SHP77 (cell line): ENCODE measurements around the gene CHRM5.
"Not testable (repeated sequence)": the region's sequence is repeated elsewhere in the genome, so short reads cannot be mapped to it uniquely, and the experiment has no call there.

Source experiments
- DNase-seq, 2 experiments: peaks; one replicate each; lab custom pipeline; 2025; lab: John Stamatoyannopoulos, UW

The CHRM5 gene

GRCh38 chr15:33987444-33987843 is 19.1 kb downstream of the CHRM5 start:
- DNase-seq, result no peak

DNA sequence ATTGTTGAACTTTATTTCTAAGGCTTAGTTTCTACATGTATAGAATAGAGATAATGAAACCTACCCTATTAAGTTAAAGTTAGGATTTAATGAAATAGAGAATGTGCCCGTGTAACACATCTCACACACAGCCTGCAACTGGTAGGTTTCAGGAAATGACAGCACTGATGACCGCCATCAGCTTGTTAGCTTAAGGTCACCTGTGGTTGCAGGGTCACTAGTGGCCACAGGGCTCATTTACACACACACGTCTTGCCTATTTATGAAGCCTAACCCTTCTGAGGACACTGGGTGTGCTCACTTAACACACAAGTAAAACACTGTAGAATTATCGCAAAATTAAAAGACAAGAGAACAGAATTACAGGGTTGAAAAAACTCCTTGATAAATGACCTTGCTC is 20.1 kb downstream of the CHRM5 start:
- DNase-seq, result no peak

- DNase-seq, result peak; percentile 26 to 60
These were observed 25.8 kb downstream of the CHRM5 start for GRCh38 chr15:33994005-33994615.

DNA sequence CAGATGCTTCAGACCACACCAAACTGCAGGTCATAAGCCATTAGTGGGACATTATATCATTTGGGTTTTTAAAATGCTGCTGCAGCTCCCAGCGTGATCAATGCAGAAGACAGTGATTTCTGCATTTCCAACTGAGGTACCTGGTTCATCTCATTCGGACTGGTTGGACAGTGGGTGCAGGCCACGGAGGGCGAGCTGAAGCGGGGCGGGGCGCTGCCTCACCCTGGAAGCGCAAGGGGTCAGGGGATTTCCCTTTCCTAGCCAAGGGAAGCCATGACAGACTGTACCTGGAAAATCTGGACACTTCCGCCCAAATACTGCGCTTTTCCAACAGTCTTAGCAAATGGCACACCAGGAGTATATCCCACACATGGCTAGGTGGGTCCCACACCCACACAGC is 27.4 kb downstream of the CHRM5 start:
- DNase-seq, result not testable (repeated sequence)

DNA sequence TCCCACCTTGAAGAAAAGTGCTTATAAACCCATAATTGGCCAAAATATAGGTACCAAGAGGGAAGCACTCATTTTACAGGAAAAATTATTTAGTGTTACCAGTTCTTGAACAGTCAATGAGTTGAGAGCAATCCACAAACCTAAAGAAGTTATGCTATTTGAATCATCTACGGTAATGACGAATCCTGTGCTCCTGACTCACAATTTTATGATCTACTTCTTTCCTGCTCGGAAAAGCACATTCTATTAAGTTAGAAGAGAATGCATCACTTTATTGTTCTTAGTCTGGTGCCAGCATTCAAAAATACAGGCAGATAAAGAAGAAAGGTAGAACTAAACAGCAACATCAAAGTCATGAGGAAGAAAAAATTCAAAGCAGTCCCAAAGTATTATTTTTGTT is 33.2 kb downstream of the CHRM5 start:
- no peak for DNase-seq

DNA sequence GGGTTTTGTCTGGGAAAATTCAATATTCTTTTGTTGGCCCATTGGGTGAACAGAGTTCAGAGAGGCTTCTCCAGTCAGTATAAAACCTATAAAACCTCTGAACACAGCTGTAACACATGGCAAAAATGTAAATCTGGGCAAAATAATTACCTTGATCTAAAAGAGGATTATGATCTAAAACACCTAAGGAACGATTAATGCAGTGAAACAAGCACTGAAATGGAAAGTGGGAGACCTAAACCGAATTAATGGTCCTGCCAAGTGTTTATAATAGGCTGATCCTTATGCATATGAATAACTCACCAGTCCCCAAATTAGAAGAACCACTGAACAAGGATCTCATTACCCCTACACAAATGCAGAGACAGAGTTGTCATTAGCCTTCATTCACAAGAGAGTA is 38.1 kb downstream of the CHRM5 start:
- no peak for DNase-seq

DNA sequence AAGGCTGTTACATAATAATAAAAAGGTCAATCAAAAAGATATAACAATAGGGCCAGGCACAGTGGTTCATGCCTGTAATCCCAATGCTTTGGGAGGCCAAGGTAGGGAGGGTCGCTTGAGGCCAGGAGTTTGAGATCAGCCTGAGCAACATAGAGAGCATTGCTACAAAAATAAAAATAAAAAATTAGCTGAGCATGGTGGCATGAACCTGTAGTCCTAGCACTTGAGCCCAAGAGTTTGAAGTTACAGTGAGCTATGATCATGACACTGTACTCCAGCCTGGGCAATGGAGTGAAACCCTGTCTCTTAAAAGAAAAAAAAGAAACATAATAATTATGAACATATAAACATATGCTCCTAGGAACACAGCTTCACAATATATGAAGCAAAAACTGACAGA is 41.4 kb downstream of the CHRM5 start:
- DNase-seq, result no peak

GRCh38 chr15:34010921-34011320 is 42.6 kb downstream of the CHRM5 start:
- DNase-seq, result no peak

- DNase-seq, result no peak
These were observed 43.2 kb downstream of the CHRM5 start for GRCh38 chr15:34011481-34011880.

DNA sequence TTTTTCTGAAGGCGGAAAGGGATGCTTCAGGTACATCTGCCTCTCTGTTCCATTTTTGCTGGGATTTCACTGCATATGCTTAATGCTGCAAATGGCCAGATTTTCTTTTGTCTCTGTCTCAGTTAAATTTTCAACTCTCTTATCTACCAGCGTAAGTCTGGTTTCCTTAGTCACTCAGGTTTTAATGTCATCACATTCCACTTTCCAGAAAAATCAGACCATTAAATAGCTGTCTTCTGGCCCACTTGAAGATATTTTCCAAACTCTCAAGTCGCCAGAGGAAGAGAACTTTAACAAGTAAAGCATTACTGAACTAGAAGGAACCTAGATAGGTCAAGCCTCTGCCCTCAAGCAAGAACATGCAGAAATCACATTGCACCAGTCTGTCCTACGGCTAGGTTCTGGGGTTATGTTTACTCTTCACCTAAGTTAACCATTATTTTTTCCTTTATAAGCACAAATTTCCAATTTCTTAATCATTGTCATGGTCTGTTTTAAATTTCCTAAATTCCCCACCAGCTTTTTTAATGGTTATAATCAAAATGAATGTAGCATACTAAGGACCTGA is 44.2 kb downstream of the CHRM5 start:
- no peak for DNase-seq

DNA sequence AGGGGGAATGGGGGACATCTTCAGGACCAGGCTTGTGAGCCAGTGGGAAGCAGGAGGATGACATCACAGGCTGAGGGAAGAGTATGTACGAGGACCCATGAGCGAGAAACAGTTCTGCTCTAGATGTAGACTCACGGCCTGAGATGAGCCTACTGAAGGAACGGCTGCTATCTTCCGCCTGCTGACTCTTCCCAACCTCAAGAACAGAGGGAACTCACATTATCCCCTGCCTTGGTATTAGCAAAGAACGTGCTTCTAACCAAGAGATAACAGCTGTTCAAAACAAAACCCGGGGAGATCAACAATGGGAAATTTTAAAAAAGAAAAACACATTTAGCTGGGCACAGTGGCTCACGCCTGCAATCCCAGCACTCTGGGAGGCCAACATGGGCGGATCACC is 45.4 kb downstream of the CHRM5 start:
- DNase-seq, result no peak

DNA sequence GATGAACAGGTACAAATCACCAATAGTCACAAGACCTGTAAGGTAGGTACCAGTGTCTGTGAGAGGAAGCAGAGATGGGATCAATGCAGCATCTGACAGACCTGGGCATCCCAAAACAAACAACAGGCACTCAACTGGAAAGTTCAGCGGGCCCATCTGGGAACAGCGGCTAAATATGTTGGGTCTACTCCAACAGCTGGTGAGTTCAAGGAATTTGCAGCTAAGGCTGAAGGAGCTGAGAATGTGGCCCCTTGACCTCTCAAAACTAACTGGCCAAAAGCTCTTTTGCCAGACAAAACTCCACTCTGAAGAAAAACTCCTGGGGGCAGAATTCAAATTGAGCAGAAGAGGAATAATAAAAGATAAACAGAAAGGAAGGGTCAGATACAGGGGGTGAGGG is 46.3 kb downstream of the CHRM5 start:
- no peak for DNase-seq

- DNase-seq, result no peak
These were observed 49.8 kb downstream of the CHRM5 start for GRCh38 chr15:34018021-34018645.

GRCh38 chr15:34018738-34019137 is 50.4 kb downstream of the CHRM5 start:
- not testable (repeated sequence) for DNase-seq

GRCh38 chr15:34019369-34019990 is 51.2 kb downstream of the CHRM5 start:
- DNase-seq, result no peak

GRCh38 chr15:34023907-34024306 is 55.6 kb downstream of the CHRM5 start:
- no peak for DNase-seq

DNA sequence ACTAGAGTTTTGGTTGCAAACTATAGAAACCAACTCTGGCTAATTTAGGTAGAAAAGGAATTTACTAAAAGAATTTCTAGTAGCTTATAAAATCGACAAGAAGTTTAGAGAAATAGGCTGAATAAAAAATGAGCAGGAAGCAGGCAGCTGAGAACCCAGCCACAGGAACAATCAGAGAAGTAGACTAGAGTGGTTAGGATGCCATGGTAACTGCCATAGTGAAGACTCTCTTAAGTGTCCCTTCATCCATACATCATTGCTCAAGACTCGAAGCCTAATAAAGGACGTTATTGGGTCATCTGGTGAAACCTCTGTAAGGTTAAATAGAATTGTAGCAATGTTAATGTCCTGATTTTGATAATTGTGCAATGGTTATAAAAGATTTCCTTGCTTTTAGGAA is 57.0 kb downstream of the CHRM5 start:
- no peak for DNase-seq

GRCh38 chr15:34027606-34028005 is 59.3 kb downstream of the CHRM5 start:
- no peak for DNase-seq

DNA sequence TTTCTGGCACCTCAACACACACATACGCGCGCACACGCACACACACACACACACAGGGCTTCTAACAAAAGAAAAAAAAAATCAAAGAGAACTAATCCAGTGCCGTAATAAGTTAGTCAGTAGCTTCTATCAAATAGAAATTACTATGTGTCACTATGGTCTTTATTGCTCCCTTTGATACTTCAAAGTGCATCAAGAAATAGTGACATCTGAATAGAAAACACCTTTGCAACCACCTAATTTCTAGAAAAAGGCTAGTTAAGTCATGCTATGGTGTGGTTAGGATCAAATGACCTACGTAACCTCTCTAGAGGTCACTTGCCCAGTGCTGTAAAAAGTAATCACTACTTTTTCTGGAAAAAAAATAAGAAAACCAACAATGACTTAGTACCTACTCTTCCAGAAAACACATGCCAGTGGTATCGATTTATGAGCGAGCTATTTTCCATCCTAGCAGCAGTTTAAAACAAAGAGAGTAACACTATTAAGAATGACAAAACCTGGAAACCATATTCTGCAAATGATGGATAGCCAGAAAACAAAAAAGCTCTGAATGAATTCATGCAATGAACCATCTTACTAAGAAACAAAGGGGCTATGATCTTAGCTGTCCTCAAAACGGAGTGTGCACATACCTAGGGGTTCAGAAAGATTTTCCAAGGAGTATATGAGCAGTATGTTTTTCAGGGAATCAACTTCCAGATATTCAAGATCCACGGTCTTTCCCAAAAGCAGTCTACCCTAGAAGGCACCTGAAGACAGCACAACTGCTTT is 63.9 kb downstream of the CHRM5 start:
- DNase-seq, result no peak

- DNase-seq, result peak; percentile 46 to 54
These were observed 70.0 kb downstream of the CHRM5 start for GRCh38 chr15:34038023-34038870.
